K562 (cell line): ENCODE results near the gene DPYSL3. TPM values are rescaled to one million over a fixed set of nuclear protein-coding genes. Genes with fewer than 3 reads are reported as not detected.

Experiments
- ATAC-seq: fragments of 200-7000 bp; cut with Tn5 transposase; 3 replicates; pipeline ENCODE4 v1.9.1; 2020; ENCODE audit warnings: moderate library complexity
- BruUV-seq: library from RNA; stranded (reverse); fragments of 400-500 nt; replicated peaks from 2 replicates; lab custom pipeline; 2021; lab: Mats Ljungman, UMichigan
- CTCF ChIA-PET: fragments of 300-600 bp; formaldehyde crosslinking; extraction: SDS; loops from one replicate; lab custom pipeline; 2021; ENCODE audit warnings: low intra/inter-chr PET ratio; lab: Yijun Ruan, JAX
- POLR2A ChIA-PET: fragments of 300-600, 350-650 bp; sonication (Branson Sonifier 250); formaldehyde crosslinking; extraction: SDS; loops from one replicate; lab custom pipeline; 2021; ENCODE audit warnings: antibody characterized with exemption, inconsistent platforms; lab: Yijun Ruan, JAX
- DNase-seq, 4 experiments: peaks; one replicate each; pipeline versions ENCODE4 v3.0.0 to v3.0.0-alpha.2; 2011 to 2018; ENCODE audit warnings: low spot score in 3 of 4, mixed read lengths in 3 of 4; ENCODE audit errors: extremely low read depth in 1 of 4
- FAIRE-seq: peaks from 2 replicates; lab custom pipeline; 2011; peaks lifted over from hg19 to GRCh38; lab: Jason Lieb, UNC
- H2AFZ ChIP-seq: 2 replicates; pipeline ENCODE4 v1.6.0; 2011; ENCODE audit warnings: low read depth, low read length, control low read depth, inconsistent platforms
- H3K27ac ChIP-seq: fragments of 200-600 bp; 3 replicates; pipeline ENCODE4 v1.8.0; 2011; ENCODE audit warnings: low read depth, mild to moderate bottlenecking, control low read depth, inconsistent platforms, low read length, moderate library complexity, mixed read lengths; ENCODE audit errors: extremely low read depth
- H3K27me3 ChIP-seq, 2 experiments: fragments of 300-600 bp in 1 of 2; 2 replicates in 1 of 2; 3 replicates in 1 of 2; pipeline versions ENCODE4 v1.6.0 to v1.8.0; 2011; ENCODE audit warnings: inconsistent platforms in 2 of 2, low read length in 2 of 2, mild to moderate bottlenecking in 1 of 2, mixed read lengths in 1 of 2, moderate library complexity in 1 of 2; ENCODE audit not compliant: control insufficient read depth in 2 of 2, insufficient read depth in 2 of 2
- H3K36me3 ChIP-seq: fragments of 300-600 bp; 3 replicates; pipeline ENCODE4 v1.8.0; 2011; ENCODE audit warnings: mild to moderate bottlenecking, low read length, inconsistent platforms; ENCODE audit not compliant: control insufficient read depth, insufficient read depth
- H3K4me1 ChIP-seq, 2 experiments: fragments of 200-600 bp in 1 of 2; replicated peaks in 1 of 2; 2 replicates in 1 of 2; 3 replicates in 1 of 2; pipeline versions ENCODE4 v1.5.1 to v1.8.0; 2011; ENCODE audit warnings: inconsistent platforms in 2 of 2, low read length in 2 of 2, mild to moderate bottlenecking in 1 of 2, mixed read lengths in 1 of 2, moderate library complexity in 1 of 2; ENCODE audit not compliant: control insufficient read depth in 2 of 2, insufficient read depth in 2 of 2
- H3K4me2 ChIP-seq: 2 replicates; pipeline ENCODE4 v1.6.1; 2011; ENCODE audit warnings: low read length, control low read depth, inconsistent platforms, mixed read lengths; ENCODE audit not compliant: insufficient read depth
- H3K4me3 ChIP-seq: fragments of 200-600 bp; sonication (generic), shearing (Covaris generic); 2 replicates; pipeline ENCODE4 v1.5.1; 2016; ENCODE audit warnings: control low read depth, inconsistent platforms
- H3K79me2 ChIP-seq: fragments of 200-600 bp; 3 replicates; pipeline ENCODE4 v1.8.0; 2011; ENCODE audit warnings: low read length, inconsistent platforms; ENCODE audit not compliant: control insufficient read depth, insufficient read depth
- H3K9ac ChIP-seq, 2 experiments: 2 replicates each; pipeline versions ENCODE4 v1.6.0 to v1.6.1; 2011; ENCODE audit warnings: low read depth in 2 of 2, low read length in 2 of 2, control low read depth in 1 of 2, inconsistent platforms in 1 of 2, mild to moderate bottlenecking in 1 of 2, mixed read lengths in 1 of 2; ENCODE audit not compliant: insufficient read depth in 1 of 2
- H3K9me1 ChIP-seq: one replicate; pipeline ENCODE4 v1.6.0; 2011; ENCODE audit warnings: inconsistent platforms, mild to moderate bottlenecking, low read length, moderate library complexity; ENCODE audit not compliant: control insufficient read depth, insufficient read depth
- H3K9me3 ChIP-seq: replicated peaks from 2 replicates; pipeline ENCODE4 v1.5.1; 2011; ENCODE audit warnings: low read depth, low read length, inconsistent platforms; ENCODE audit not compliant: control insufficient read depth, insufficient read depth
- H4K20me1 ChIP-seq: replicated peaks from 2 replicates; pipeline ENCODE4 v1.6.1; 2011; ENCODE audit warnings: low read length, inconsistent platforms, mixed read lengths; ENCODE audit not compliant: control insufficient read depth, insufficient read depth
- BCOR ChIP-seq: fragments of 450-650 bp; IDR thresholded peaks from 2 replicates; pipeline ENCODE4 v1.6.1; 2016
- CAMTA2 ChIP-seq: fragments of 250-450 bp; sonication (Bioruptor Pico); conservative IDR thresholded peaks from 2 replicates; pipeline ENCODE4 v1.5.1; 2022
- JUND ChIP-seq, 2 experiments: IDR thresholded peaks; 2 replicates in 1 of 2; 3 replicates in 1 of 2; pipeline ENCODE4 v1.6.1; 2011; ENCODE audit warnings: borderline replicate concordance in 2 of 2, low read depth in 2 of 2, low read length in 2 of 2, improper control_type of control experiment in 1 of 2, missing biosample characterization in 1 of 2, missing genetic modification characterization in 1 of 2, missing genetic modification reagents in 1 of 2
- KAT8 ChIP-seq: fragments of 450-650 bp; IDR thresholded peaks from 2 replicates; pipeline ENCODE4 v1.6.1; 2016; ENCODE audit warnings: low read depth, mild to moderate bottlenecking
- MEIS2 ChIP-seq: fragments of 450-650 bp; IDR thresholded peaks from 2 replicates; pipeline ENCODE4 v1.6.1; 2014; ENCODE audit warnings: mild to moderate bottlenecking; ENCODE audit not compliant: partially characterized antibody
- PHF8 ChIP-seq: fragments of 200-600 bp; sonication (generic); IDR thresholded peaks from 2 replicates; pipeline ENCODE4 v1.6.1; 2012; ENCODE audit warnings: mixed run types, mild to moderate bottlenecking, inconsistent platforms, low read length, moderate library complexity, borderline replicate concordance
- POLR2G ChIP-seq: fragments of 200-400 bp; formaldehyde crosslinking; IDR thresholded peaks from 2 replicates; pipeline ENCODE4 v1.6.1; 2017; ENCODE audit warnings: low read depth, mild to moderate bottlenecking, antibody characterized with exemption, low read length, moderate library complexity
- RFX7 ChIP-seq: fragments of 250-450 bp; sonication (Bioruptor Pico); IDR thresholded peaks from 2 replicates; pipeline ENCODE4 v1.5.1; 2021; ENCODE audit warnings: mild to moderate bottlenecking
- ZBTB49 ChIP-seq: sonication (generic); formaldehyde crosslinking; IDR thresholded peaks from 2 replicates; pipeline ENCODE4 v1.8.0; 2022; ENCODE audit warnings: missing genetic modification reagents, mild to moderate bottlenecking, borderline replicate concordance
- ZC3H11A ChIP-seq: IDR thresholded peaks from 2 replicates; pipeline ENCODE4 v1.6.1; 2012; ENCODE audit warnings: low read depth, low read length, improper control_type of control experiment
- ZNF121 ChIP-seq: sonication (generic); formaldehyde crosslinking; conservative IDR thresholded peaks from 2 replicates; pipeline ENCODE4 v1.8.0; 2022; ENCODE audit warnings: missing genetic modification reagents
- ZSCAN29 ChIP-seq: fragments of 450-650 bp; IDR thresholded peaks from 2 replicates; pipeline ENCODE4 v1.6.1; 2017
- WGBS: fragments of 100-300 bp; shearing (Covaris generic); methylation state at CpG from one replicate; pipeline ENCODE4 v1.1.6; 2016; ENCODE audit warnings: low coverage, mixed read lengths; ENCODE audit not compliant: insufficient coverage; ENCODE audit errors: missing lambda C conversion rate; 5-methylcytosine and 5-hydroxymethylcytosine counted together
- in situ Hi-C: fragments of 300-500 bp; cut with MboI; formaldehyde crosslinking; loops from 4 replicates; pipeline ENCODE4 v1.15.0; 2018; ENCODE audit warnings: inconsistent platforms, mixed read lengths
- intact Hi-C: fragments of 100-400 bp; cut with micrococcal nuclease; formaldehyde crosslinking; loops from 2 replicates; pipeline ENCODE4 v1.14.2; 2022
- polyA plus RNA-seq, 8 experiments: library from polyadenylated mRNA; depleted of rRNA in 4 of 8; stranded (reverse) in 5 of 8; unstranded in 3 of 8; fragments of >200 nt; fragmentation: Nextera tagmentation in 2 of 8; fragmentation: Illumina TruSeq in 1 of 8; extraction: Ambion mirVana in 2 of 8; extraction: Trizol in 1 of 8; gene quantifications; 2 replicates each; pipeline versions ENCODE4 v1.2.1 to v1.2.3, GENCODE V29; 2011 to 2014; ENCODE audit warnings: inconsistent platforms in 1 of 8, missing spikeins in 1 of 8
- total RNA-seq, 7 experiments: library from RNA; depleted of rRNA in 6 of 7; stranded (reverse); fragments of >200 nt in 6 of 7; fragmentation: Illumina TruSeq in 2 of 7; extraction: Trizol in 2 of 7; gene quantifications; 2 replicates each; pipeline versions ENCODE4 v1.2.1 to v1.2.3, GENCODE V29; 2011 to 2021; ENCODE audit warnings: low replicate concordance in 1 of 7

The DPYSL3 gene
- total and polyA plus RNA-seq, 9 of the 15 experiments (the other 6 are each of a cell fraction or from before 2014, with no cell fraction given): 0.07 to 0.55 TPM; not detected in 7

- no peaks in the 10 kb centered on the region for H3K9me1 ChIP-seq
- ChIA-PET CTCF (no interaction called here), POLR2A (no interaction called here)
- FAIRE-seq (no peak), ATAC-seq (no peak), DNase-seq (no peak)
- H3K4me2 ChIP-seq: no peak overlapping the region
- no peak overlapping the region for H3K27ac ChIP-seq
- H3K4me3 ChIP-seq: no peak overlapping the region
- H3K36me3 ChIP-seq: no peaks in the 10 kb centered on the region
- H3K9ac ChIP-seq: no peak overlapping the region
- no peak for TF ChIP-seq PHF8
- H3K79me2 ChIP-seq: no peaks in the 10 kb centered on the region
- no TSS peak for BruUV-seq
- intact Hi-C loops: no loop called here
- H2AFZ ChIP-seq: no peak overlapping the region
- H3K9me3 ChIP-seq: no peaks in the 10 kb centered on the region
- in situ Hi-C loops: no loop called here
- H3K4me1 ChIP-seq: no peaks in the 10 kb centered on the region
- H4K20me1 ChIP-seq: no peaks in the 10 kb centered on the region
- 2% methylated on average over 14 of the region's 15 CpGs for WGBS
- H3K27me3 ChIP-seq: no peaks in the 10 kb centered on the region
Observed at GRCh38 chr5:147403651-147404640, 105.9 kb downstream of the DPYSL3 start.

GRCh38 chr5:147400881-147401280 lies 109.0 kb downstream of the DPYSL3 start:
- intact Hi-C loops: no loop called here
- Histone ChIP-seq H3K36me3 (no peaks in the 10 kb centered on the region), H2AFZ (no peak overlapping the region), H4K20me1 (no peaks in the 10 kb centered on the region), H3K9me1 (no peaks in the 10 kb centered on the region), H3K9ac (no peak overlapping the region), H3K4me3 (no peak overlapping the region), H3K27me3 (no peaks in the 10 kb centered on the region), H3K4me1 (no peaks in the 10 kb centered on the region), H3K4me2 (no peak overlapping the region), H3K79me2 (no peaks in the 10 kb centered on the region), H3K9me3 (no peaks in the 10 kb centered on the region), H3K27ac (no peak overlapping the region)
- TF ChIP-seq ZNF121 (CRISPR knock-in tag) (no peak), RFX7 (no peak), BCOR (no peak), KAT8 (no peak), ZBTB49 (CRISPR knock-in tag) (no peak), MEIS2 (no peak), JUND (IDR thresholded peaks at IDR 0.05; ENCODE audit: borderline replicate concordance, low read depth, low read length) (no peak), JUND (tag; IDR thresholded peaks at IDR 0.05; ENCODE audit: borderline replicate concordance, low read depth, low read length) (no peak), ZSCAN29 (no peak), ZC3H11A (no peak), POLR2G (no peak), CAMTA2 (no peak)
- in situ Hi-C loops: no loop called here
- ChIA-PET CTCF (no interaction called here), POLR2A (no interaction called here)
- FAIRE-seq: no peak
- DNase-seq: no peak
- no peak for ATAC-seq
- BruUV-seq: no TSS peak
